HepG2 (cell line): Measurements from ENCODE around the gene CFL1. TPM values are rescaled to one million over a fixed set of nuclear protein-coding genes. Genes with fewer than 3 reads are reported as not detected.
A peak's percentile ranks its signal among the peaks of the same experiment; 100 is the strongest.

Experiments
- CENPX ChIP-seq: sonication (generic); formaldehyde crosslinking; IDR thresholded peaks from 2 replicates; pipeline ENCODE4 v1.9.0; 2021; ENCODE audit warnings: mild to moderate bottlenecking, missing genetic modification reagents, moderate library complexity
- FOXC1 ChIP-seq: sonication (generic); formaldehyde crosslinking; IDR thresholded peaks from 2 replicates; pipeline ENCODE4 v1.8.0; 2022; ENCODE audit warnings: mild to moderate bottlenecking, missing genetic modification reagents, borderline replicate concordance
- IKZF4 ChIP-seq: sonication (generic); formaldehyde crosslinking; IDR thresholded peaks from 2 replicates; pipeline ENCODE4 v1.5.1; 2020; ENCODE audit warnings: borderline replicate concordance, mild to moderate bottlenecking, low read depth, missing genetic modification reagents; ENCODE audit errors: not compliant biosample characterization
- MAFG ChIP-seq: sonication (generic); formaldehyde crosslinking; IDR thresholded peaks from 2 replicates; pipeline ENCODE4 v1.5.1; 2020; ENCODE audit warnings: mild to moderate bottlenecking, missing genetic modification reagents
- MTA1 ChIP-seq: sonication (generic); formaldehyde crosslinking; IDR thresholded peaks from 2 replicates; pipeline ENCODE4 v1.4.0; 2020; ENCODE audit warnings: missing genetic modification reagents, mild to moderate bottlenecking, borderline replicate concordance
- NR1H2 ChIP-seq: sonication (generic); formaldehyde crosslinking; IDR thresholded peaks from 2 replicates; pipeline ENCODE4 v1.8.1; 2022; ENCODE audit warnings: low read depth, missing genetic modification reagents, borderline replicate concordance
- PHF21A ChIP-seq: sonication (generic); formaldehyde crosslinking; IDR thresholded peaks from 2 replicates; pipeline ENCODE4 v1.5.0; 2020; ENCODE audit warnings: mild to moderate bottlenecking, missing genetic modification reagents
- POGZ ChIP-seq: sonication (generic); formaldehyde crosslinking; IDR thresholded peaks from 2 replicates; pipeline ENCODE4 v1.4.0; 2020; ENCODE audit warnings: mild to moderate bottlenecking, missing genetic modification reagents
- RFX3 ChIP-seq: IDR thresholded peaks from 2 replicates; pipeline ENCODE4 v1.6.1; 2016; ENCODE audit warnings: missing biosample characterization, missing genetic modification reagents
- SAP130 ChIP-seq: IDR thresholded peaks from 2 replicates; pipeline ENCODE4 v1.6.1; 2016; ENCODE audit warnings: low read depth
- SOX5 ChIP-seq: IDR thresholded peaks from 2 replicates; pipeline ENCODE4 v1.6.1; 2016; ENCODE audit warnings: borderline replicate concordance
- THAP11 ChIP-seq: IDR thresholded peaks from 2 replicates; pipeline ENCODE4 v1.6.1; 2016; ENCODE audit warnings: missing biosample characterization, missing genetic modification reagents
- YY1 ChIP-seq: IDR thresholded peaks from 2 replicates; pipeline ENCODE4 v1.6.1; 2011; ENCODE audit warnings: low read length, low read depth, moderate library complexity, mild to moderate bottlenecking; ENCODE audit not compliant: insufficient read depth, insufficient replicate concordance
- ZBTB38 ChIP-seq: sonication (generic); formaldehyde crosslinking; IDR thresholded peaks from 2 replicates; pipeline ENCODE4 v1.5.1; 2020; ENCODE audit warnings: mild to moderate bottlenecking, missing genetic modification reagents
- ZBTB8A ChIP-seq: sonication (generic); formaldehyde crosslinking; IDR thresholded peaks from 2 replicates; pipeline ENCODE4 v1.4.0; 2020; ENCODE audit warnings: mild to moderate bottlenecking, low read depth, missing genetic modification reagents, borderline replicate concordance
- ZNF143 ChIP-seq: sonication (generic); formaldehyde crosslinking; IDR thresholded peaks from 2 replicates; pipeline ENCODE4 v1.4.0; 2020; ENCODE audit warnings: missing genetic modification reagents
- ZNF256 ChIP-seq: sonication (generic); formaldehyde crosslinking; conservative IDR thresholded peaks from 2 replicates; pipeline ENCODE4 v1.4.0; 2020; ENCODE audit warnings: missing genetic modification reagents
- ZNF335 ChIP-seq: sonication (generic); formaldehyde crosslinking; IDR thresholded peaks from 2 replicates; pipeline ENCODE4 v1.4.0; 2020; ENCODE audit warnings: missing genetic modification reagents
- ZNF678 ChIP-seq: sonication (generic); formaldehyde crosslinking; IDR thresholded peaks from 2 replicates; pipeline ENCODE4 v1.4.0; 2020; ENCODE audit warnings: mild to moderate bottlenecking, missing genetic modification reagents
- ZNF784 ChIP-seq: sonication (generic); formaldehyde crosslinking; IDR thresholded peaks from 2 replicates; pipeline ENCODE4 v1.5.1; 2020; ENCODE audit warnings: missing genetic modification reagents, mild to moderate bottlenecking, borderline replicate concordance
- polyA plus RNA-seq, 8 experiments: library from polyadenylated mRNA; depleted of rRNA in 3 of 8; stranded (reverse) in 7 of 8; unstranded in 1 of 8; fragments of >200 nt; fragmentation: Illumina TruSeq in 4 of 8; extraction: Trizol in 4 of 8; gene quantifications; 2 replicates each; pipeline versions ENCODE4 v1.2.1 to v1.2.3, GENCODE V29; 2011 to 2016; ENCODE audit warnings: low read depth in 4 of 8, missing spikeins in 1 of 8, mixed read lengths in 1 of 8; ENCODE audit not compliant: insufficient read depth in 1 of 8
- total RNA-seq, 5 experiments: library from RNA; depleted of rRNA; stranded (reverse); fragments of >200 nt; fragmentation: Illumina TruSeq; extraction: Trizol; gene quantifications; 2 replicates each; pipeline ENCODE4 v1.2.3, GENCODE V29; 2016; ENCODE audit warnings: low read depth in 1 of 5
- TF ChIP-seq, protein P1 (sequence below): sonication (generic); formaldehyde crosslinking; IDR thresholded peaks from 2 replicates; pipeline ENCODE4 v1.8.0; 2022; ENCODE audit warnings: mild to moderate bottlenecking, missing genetic modification reagents, moderate library complexity
- TF ChIP-seq, protein P2 (sequence below): IDR thresholded peaks from 2 replicates; pipeline ENCODE4 v1.6.1; 2016; ENCODE audit warnings: low read depth
- TF ChIP-seq, protein P3 (sequence below): IDR thresholded peaks from 2 replicates; pipeline ENCODE4 v1.4.0; 2020; ENCODE audit warnings: mild to moderate bottlenecking, missing genetic modification reagents

CFL1 gene
- total and polyA plus RNA-seq, 2 of the 13 experiments (the other 11 are each of a cell fraction or from before 2014, with no cell fraction given) = 379 to 383 TPM

DNA sequence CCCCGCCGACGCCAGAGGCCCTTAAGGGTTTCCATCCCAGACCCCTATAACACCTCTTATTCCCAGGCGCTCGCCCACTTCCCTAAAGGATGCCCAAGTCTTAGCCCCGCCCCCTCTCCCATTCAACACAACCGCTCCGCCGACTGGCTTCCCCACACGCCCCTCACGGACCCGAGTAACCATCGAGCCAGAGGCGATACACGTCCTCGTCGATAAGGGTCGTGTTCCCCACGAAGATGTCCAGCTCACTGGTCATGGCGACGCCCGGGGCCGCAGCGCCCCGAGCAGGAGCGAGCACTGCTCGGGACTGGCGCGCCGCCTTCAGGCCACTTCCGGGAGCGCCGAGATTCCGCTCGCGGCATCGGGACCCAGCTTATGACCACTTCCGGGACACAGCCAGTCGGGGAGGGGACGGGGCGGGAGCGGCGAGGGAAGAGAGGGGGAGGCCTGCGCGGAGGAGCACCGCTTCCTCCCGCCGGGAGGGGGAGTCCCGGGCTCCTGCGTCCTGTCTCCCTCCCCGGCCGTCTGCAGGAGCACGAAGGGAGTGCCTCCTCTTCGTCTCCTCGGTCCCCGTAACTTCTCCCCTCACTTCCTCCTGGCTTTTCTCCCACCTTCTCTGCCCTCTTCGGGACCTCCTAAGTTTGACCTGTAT is 30.3 kb upstream of the CFL1 start, which contains the start of gene FIBP (continued):
- TF ChIP-seq, protein P1, sequence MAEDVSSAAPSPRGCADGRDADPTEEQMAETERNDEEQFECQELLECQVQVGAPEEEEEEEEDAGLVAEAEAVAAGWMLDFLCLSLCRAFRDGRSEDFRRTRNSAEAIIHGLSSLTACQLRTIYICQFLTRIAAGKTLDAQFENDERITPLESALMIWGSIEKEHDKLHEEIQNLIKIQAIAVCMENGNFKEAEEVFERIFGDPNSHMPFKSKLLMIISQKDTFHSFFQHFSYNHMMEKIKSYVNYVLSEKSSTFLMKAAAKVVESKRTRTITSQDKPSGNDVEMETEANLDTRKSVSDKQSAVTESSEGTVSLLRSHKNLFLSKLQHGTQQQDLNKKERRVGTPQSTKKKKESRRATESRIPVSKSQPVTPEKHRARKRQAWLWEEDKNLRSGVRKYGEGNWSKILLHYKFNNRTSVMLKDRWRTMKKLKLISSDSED (CRISPR knock-in tag) = no peak
- no peak; the same call in 1 of the 2 replicates for TF ChIP-seq PHF21A (CRISPR knock-in tag)
- TF ChIP-seq CENPX (CRISPR knock-in tag) = no peak
- no peak for TF ChIP-seq MAFG (CRISPR knock-in tag)
- peak; percentile 90 for TF ChIP-seq THAP11 (CRISPR knock-in tag)
- TF ChIP-seq YY1 = peak; percentile 89
- no peak for TF ChIP-seq RFX3
- no peak for TF ChIP-seq ZNF143 (CRISPR knock-in tag)
- no peak for TF ChIP-seq ZNF256 (CRISPR knock-in tag)
- TF ChIP-seq ZNF335 (CRISPR knock-in tag) = peak; percentile 63
- TF ChIP-seq IKZF4 (CRISPR knock-in tag) = no peak
- TF ChIP-seq ZNF678 = no peak
- peak; percentile 85 for TF ChIP-seq SAP130
- no peak for TF ChIP-seq ZNF784 (CRISPR knock-in tag)
- TF ChIP-seq, protein P2, sequence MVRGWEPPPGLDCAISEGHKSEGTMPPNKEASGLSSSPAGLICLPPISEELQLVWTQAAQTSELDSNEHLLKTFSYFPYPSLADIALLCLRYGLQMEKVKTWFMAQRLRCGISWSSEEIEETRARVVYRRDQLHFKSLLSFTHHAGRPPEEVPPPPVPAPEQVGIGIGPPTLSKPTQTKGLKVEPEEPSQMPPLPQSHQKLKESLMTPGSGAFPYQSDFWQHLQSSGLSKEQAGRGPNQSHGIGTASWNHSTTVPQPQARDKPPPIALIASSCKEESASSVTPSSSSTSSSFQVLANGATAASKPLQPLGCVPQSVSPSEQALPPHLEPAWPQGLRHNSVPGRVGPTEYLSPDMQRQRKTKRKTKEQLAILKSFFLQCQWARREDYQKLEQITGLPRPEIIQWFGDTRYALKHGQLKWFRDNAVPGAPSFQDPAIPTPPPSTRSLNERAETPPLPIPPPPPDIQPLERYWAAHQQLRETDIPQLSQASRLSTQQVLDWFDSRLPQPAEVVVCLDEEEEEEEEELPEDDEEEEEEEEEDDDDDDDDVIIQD (CRISPR knock-in tag) = no peak
- TF ChIP-seq ZBTB8A = no peak
- TF ChIP-seq SOX5 (CRISPR knock-in tag) = no peak
- peak; percentile 68; the same call in 1 of the 2 replicates for TF ChIP-seq NR1H2 (CRISPR knock-in tag)
- no peak for TF ChIP-seq POGZ (CRISPR knock-in tag)
- no peak for TF ChIP-seq MTA1 (CRISPR knock-in tag)
- TF ChIP-seq, protein P3, sequence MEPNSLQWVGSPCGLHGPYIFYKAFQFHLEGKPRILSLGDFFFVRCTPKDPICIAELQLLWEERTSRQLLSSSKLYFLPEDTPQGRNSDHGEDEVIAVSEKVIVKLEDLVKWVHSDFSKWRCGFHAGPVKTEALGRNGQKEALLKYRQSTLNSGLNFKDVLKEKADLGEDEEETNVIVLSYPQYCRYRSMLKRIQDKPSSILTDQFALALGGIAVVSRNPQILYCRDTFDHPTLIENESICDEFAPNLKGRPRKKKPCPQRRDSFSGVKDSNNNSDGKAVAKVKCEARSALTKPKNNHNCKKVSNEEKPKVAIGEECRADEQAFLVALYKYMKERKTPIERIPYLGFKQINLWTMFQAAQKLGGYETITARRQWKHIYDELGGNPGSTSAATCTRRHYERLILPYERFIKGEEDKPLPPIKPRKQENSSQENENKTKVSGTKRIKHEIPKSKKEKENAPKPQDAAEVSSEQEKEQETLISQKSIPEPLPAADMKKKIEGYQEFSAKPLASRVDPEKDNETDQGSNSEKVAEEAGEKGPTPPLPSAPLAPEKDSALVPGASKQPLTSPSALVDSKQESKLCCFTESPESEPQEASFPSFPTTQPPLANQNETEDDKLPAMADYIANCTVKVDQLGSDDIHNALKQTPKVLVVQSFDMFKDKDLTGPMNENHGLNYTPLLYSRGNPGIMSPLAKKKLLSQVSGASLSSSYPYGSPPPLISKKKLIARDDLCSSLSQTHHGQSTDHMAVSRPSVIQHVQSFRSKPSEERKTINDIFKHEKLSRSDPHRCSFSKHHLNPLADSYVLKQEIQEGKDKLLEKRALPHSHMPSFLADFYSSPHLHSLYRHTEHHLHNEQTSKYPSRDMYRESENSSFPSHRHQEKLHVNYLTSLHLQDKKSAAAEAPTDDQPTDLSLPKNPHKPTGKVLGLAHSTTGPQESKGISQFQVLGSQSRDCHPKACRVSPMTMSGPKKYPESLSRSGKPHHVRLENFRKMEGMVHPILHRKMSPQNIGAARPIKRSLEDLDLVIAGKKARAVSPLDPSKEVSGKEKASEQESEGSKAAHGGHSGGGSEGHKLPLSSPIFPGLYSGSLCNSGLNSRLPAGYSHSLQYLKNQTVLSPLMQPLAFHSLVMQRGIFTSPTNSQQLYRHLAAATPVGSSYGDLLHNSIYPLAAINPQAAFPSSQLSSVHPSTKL (CRISPR knock-in tag) = peak; percentile 64
- TF ChIP-seq FOXC1 (CRISPR knock-in tag) = peak; percentile 92
- TF ChIP-seq ZBTB38 (CRISPR knock-in tag) = no peak; the same call in 1 of the 2 replicates
